CD14-positive monocyte (primary cell): Measurements from ENCODE around the gene SLC35B3. TPM values are rescaled to one million over a fixed set of nuclear protein-coding genes. Genes with fewer than 3 reads are reported as not detected.

Source experiments
- DNase-seq, 3 donors: peaks; one replicate each; pipeline ENCODE4 v3.0.0-alpha.2; 2011 to 2022
- H2AFZ ChIP-seq: 2 replicates; pipeline ENCODE4 v1.6.0; 2012; ENCODE audit warnings: mild to moderate bottlenecking, low read depth, low read length, inconsistent platforms; ENCODE audit not compliant: insufficient read depth, poor library complexity, severe bottlenecking
- H3K27ac ChIP-seq, 2 donors: 1 replicate in 1 of 2; 2 replicates in 1 of 2; pipeline ENCODE4 v1.5.1; 2012 to 2013; ENCODE audit warnings: low read length in 2 of 2, control low read depth in 1 of 2, inconsistent platforms in 1 of 2, low read depth in 1 of 2, mild to moderate bottlenecking in 1 of 2
- H3K27me3 ChIP-seq, 2 donors: one replicate each; pipeline versions ENCODE4 v1.6.0 to v1.6.1; 2011 to 2013; ENCODE audit warnings: low read length in 2 of 2; ENCODE audit not compliant: control insufficient read depth in 2 of 2, insufficient read depth in 2 of 2
- H3K36me3 ChIP-seq, 2 donors: replicated peaks in 1 of 2; 1 replicate in 1 of 2; 2 replicates in 1 of 2; pipeline versions ENCODE4 v1.5.1 to v1.6.1; 2012 to 2013; ENCODE audit warnings: low read length in 2 of 2, control low read depth in 1 of 2, inconsistent platforms in 1 of 2, mild to moderate bottlenecking in 1 of 2; ENCODE audit not compliant: insufficient read depth in 2 of 2, control insufficient read depth in 1 of 2
- H3K4me1 ChIP-seq, 2 donors: 1 replicate in 1 of 2; 2 replicates in 1 of 2; pipeline versions ENCODE4 v1.5.1 to v1.6.1; 2012 to 2013; ENCODE audit warnings: low read length in 2 of 2, control low read depth in 1 of 2, inconsistent platforms in 1 of 2, mild to moderate bottlenecking in 1 of 2, moderate library complexity in 1 of 2; ENCODE audit not compliant: insufficient read depth in 2 of 2, control insufficient read depth in 1 of 2
- H3K4me2 ChIP-seq: replicated peaks from 2 replicates; pipeline ENCODE3; 2012; ENCODE audit warnings: low read length, moderate library complexity, mild to moderate bottlenecking; ENCODE audit not compliant: poor library complexity, severe bottlenecking; ENCODE audit errors: extremely low read depth
- H3K4me3 ChIP-seq, 3 experiments: fragments of 200-600 bp in 1 of 3; sonication (generic) in 1 of 3; replicated peaks in 1 of 3; 1 replicate in 2 of 3; 2 replicates in 1 of 3; pipeline ENCODE4 v1.5.1; 2011 to 2013; ENCODE audit warnings: low read length in 3 of 3, mild to moderate bottlenecking in 3 of 3, control low read depth in 2 of 3, low read depth in 2 of 3, inconsistent platforms in 1 of 3, moderate library complexity in 1 of 3
- H3K79me2 ChIP-seq: 2 replicates; pipeline ENCODE4 v1.6.0; 2012; ENCODE audit warnings: mild to moderate bottlenecking, control low read depth, inconsistent platforms, low read length, moderate library complexity; ENCODE audit not compliant: insufficient read depth
- H3K9ac ChIP-seq: 2 replicates; pipeline ENCODE4 v1.6.0; 2017; ENCODE audit warnings: low read length, mild to moderate bottlenecking; ENCODE audit not compliant: insufficient read depth, poor library complexity, severe bottlenecking
- H3K9me3 ChIP-seq, 2 donors: replicated peaks in 1 of 2; 1 replicate in 1 of 2; 2 replicates in 1 of 2; pipeline versions ENCODE4 v1.5.1 to v1.6.1; 2012 to 2013; ENCODE audit warnings: low read length in 2 of 2, control low read depth in 1 of 2; ENCODE audit not compliant: control insufficient read depth in 1 of 2, insufficient read depth in 1 of 2
- H4K20me1 ChIP-seq: 2 replicates; pipeline ENCODE4 v1.6.0; 2012; ENCODE audit warnings: mild to moderate bottlenecking, low read length, control low read depth, moderate library complexity; ENCODE audit not compliant: insufficient read depth
- H3K27ac Mint-ChIP-seq, 7 donors: one replicate each; pipeline ENCODE4 v1.8.0; 2020; ENCODE audit warnings: mild to moderate bottlenecking in 7 of 7, mixed read lengths in 7 of 7, moderate library complexity in 6 of 7, inconsistent platforms in 2 of 7
- H3K27me3 Mint-ChIP-seq, 3 donors: one replicate each; pipeline ENCODE4 v1.8.0; 2021 to 2022; ENCODE audit warnings: low read depth in 3 of 3, mild to moderate bottlenecking in 3 of 3, mixed read lengths in 3 of 3, moderate library complexity in 3 of 3, inconsistent platforms in 1 of 3
- H3K36me3 Mint-ChIP-seq, 2 donors: one replicate each; pipeline ENCODE4 v1.8.0; 2020; ENCODE audit warnings: mixed read lengths in 2 of 2, inconsistent platforms in 1 of 2, mild to moderate bottlenecking in 1 of 2
- H3K4me1 Mint-ChIP-seq: one replicate; pipeline ENCODE4 v1.8.0; 2020; ENCODE audit warnings: mild to moderate bottlenecking, mixed read lengths
- H3K4me3 Mint-ChIP-seq, 2 donors: one replicate each; pipeline ENCODE4 v1.8.0; 2020; ENCODE audit warnings: mild to moderate bottlenecking in 2 of 2, mixed read lengths in 2 of 2, moderate library complexity in 1 of 2
- H3K9me3 Mint-ChIP-seq, 7 donors: one replicate each; pipeline ENCODE4 v1.8.0; 2020 to 2022; ENCODE audit warnings: mixed read lengths in 7 of 7, mild to moderate bottlenecking in 6 of 7, moderate library complexity in 6 of 7, inconsistent platforms in 2 of 7
- CTCF ChIP-seq: fragments of 200-600 bp; IDR thresholded peaks from one replicate; pipeline ENCODE4 v1.8.0; 2022; ENCODE audit warnings: antibody characterized with exemption, mild to moderate bottlenecking
- WGBS: methylation state at CpG from one replicate; pipeline ENCODE4 v1.1.5; 2013; ENCODE audit warnings: missing lambda C conversion rate; ENCODE audit not compliant: insufficient coverage; 5-methylcytosine and 5-hydroxymethylcytosine counted together
- intact Hi-C, 2 donors: fragments of 100-400 bp; cut with micrococcal nuclease; formaldehyde crosslinking; loops; one replicate each; pipeline versions ENCODE4 v1.15.0 to v1.15.1; 2023
- polyA plus RNA-seq, 3 donors: library from polyadenylated mRNA; depleted of rRNA in 1 of 3; unstranded in 2 of 3; stranded (reverse) in 1 of 3; fragments of 300-500 nt in 2 of 3; fragments of >200 nt in 1 of 3; fragmentation: Illumina TruSeq in 2 of 3; gene quantifications; 1 replicate in 2 of 3; 2 replicates in 1 of 3; pipeline ENCODE4 v1.2.3, GENCODE V29; 2012 to 2021

The SLC35B3 gene
- polyA plus RNA-seq, 3 donors = 7.9 to 14.0 (median 9.3) TPM

GRCh38 chr6:8375916-8376315, 59.4 kb downstream of the SLC35B3 start:
- peaks cover 2 to 4% (median 3%) of the 10 kb centered on the region in 3 donors for H3K27me3 Mint-ChIP-seq
- Histone ChIP-seq H3K4me3 (no peak overlapping the region), H4K20me1 (no peaks in the 10 kb centered on the region), H3K9ac (no peak overlapping the region), H3K9me3 (no peaks in the 10 kb centered on the region), H2AFZ (no peak overlapping the region), H3K4me1 (no peaks in the 10 kb centered on the region), H3K36me3 (no peaks in the 10 kb centered on the region), H3K27me3 (no peaks in the 10 kb centered on the region), H3K4me2 (no peak overlapping the region), H3K27ac (no peak overlapping the region), H3K79me2 (no peaks in the 10 kb centered on the region)
- H3K27ac Mint-ChIP-seq = no peak overlapping the region
- peaks cover 0 to 6% (median 1%) of the 10 kb centered on the region in 7 donors for H3K9me3 Mint-ChIP-seq
- no peak for TF ChIP-seq CTCF
- H3K4me3 Mint-ChIP-seq = no peak overlapping the region
- no peaks in the 10 kb centered on the region for H3K4me1 Mint-ChIP-seq
- DNase-seq = no peak
- WGBS = 50% methylated on average over 2 of the region's 4 CpGs
- no peaks in the 10 kb centered on the region for H3K36me3 Mint-ChIP-seq
- intact Hi-C loops = no loop called here
